H1 (cell line): ENCODE measurements around the gene MRPS18B. TPM values are rescaled to one million over a fixed set of nuclear protein-coding genes. Genes with fewer than 3 reads are reported as not detected.

Experiments
- BACH1 ChIP-seq: IDR thresholded peaks from 2 replicates; pipeline ENCODE4 v1.6.1; 2012; ENCODE audit warnings: low read length, improper control_type of control experiment
- CHD1 ChIP-seq: IDR thresholded peaks from 2 replicates; pipeline ENCODE4 v1.6.1; 2012; ENCODE audit warnings: low read depth, low read length, improper control_type of control experiment
- CHD7 ChIP-seq: fragments of 300-600 bp; sonication (generic); IDR thresholded peaks from 2 replicates; pipeline ENCODE4 v1.7.1; 2012; ENCODE audit warnings: low read length, moderate library complexity, mild to moderate bottlenecking, inconsistent platforms; ENCODE audit not compliant: insufficient replicate concordance
- CREB1 ChIP-seq: IDR thresholded peaks from 2 replicates; pipeline ENCODE4 v1.6.1; 2012; ENCODE audit warnings: inconsistent platforms
- HDAC6 ChIP-seq: IDR thresholded peaks from one replicate; pipeline ENCODE4 v1.7.1; 2012; ENCODE audit warnings: low read depth, mild to moderate bottlenecking, inconsistent platforms, low read length, moderate library complexity
- RAD21 ChIP-seq, 2 experiments: IDR thresholded peaks in 1 of 2; conservative IDR thresholded peaks in 1 of 2; 2 replicates each; pipeline ENCODE4 v1.6.1; 2011; ENCODE audit warnings: low read depth in 2 of 2, low read length in 2 of 2, improper control_type of control experiment in 1 of 2, inconsistent platforms in 1 of 2, mild to moderate bottlenecking in 1 of 2, moderate library complexity in 1 of 2
- SIN3A ChIP-seq, 2 experiments: IDR thresholded peaks in 1 of 2; conservative IDR thresholded peaks in 1 of 2; 2 replicates each; pipeline ENCODE4 v1.6.1; 2011 to 2012; ENCODE audit warnings: low read length in 2 of 2, improper control_type of control experiment in 1 of 2, low read depth in 1 of 2, mild to moderate bottlenecking in 1 of 2
- SP1 ChIP-seq: IDR thresholded peaks from 2 replicates; pipeline ENCODE4 v1.6.1; 2011; ENCODE audit warnings: low read depth, low read length
- SP2 ChIP-seq: IDR thresholded peaks from 2 replicates; pipeline ENCODE4 v1.6.1; 2012; ENCODE audit warnings: mild to moderate bottlenecking, low read length, inconsistent platforms
- SRF ChIP-seq: IDR thresholded peaks from 2 replicates; pipeline ENCODE4 v1.6.1; 2011; ENCODE audit warnings: mild to moderate bottlenecking, low read depth, low read length, moderate library complexity
- USF2 ChIP-seq: IDR thresholded peaks from 2 replicates; pipeline ENCODE4 v1.6.1; 2011; ENCODE audit warnings: low read length, improper control_type of control experiment
- polyA plus RNA-seq, 7 experiments: library from polyadenylated mRNA; depleted of rRNA in 3 of 7; stranded (reverse) in 5 of 7; unstranded in 2 of 7; fragments of >200 nt in 5 of 7; fragments of 200-250 nt in 2 of 7; gene quantifications; 1 replicate in 5 of 7; 2 replicates in 1 of 7; 4 replicates in 1 of 7; pipeline versions ENCODE4 v1.2.1 to v1.2.3, GENCODE V29; 2011 to 2013; ENCODE audit warnings: missing spikeins in 2 of 7, mixed read lengths in 2 of 7
- total RNA-seq: library from RNA; stranded (reverse); fragmentation: NEBNext Ultra II Directional; extraction: Animal tissue kit (Norgen Biotek cat#: 25700); gene quantifications from 2 replicates; pipeline ENCODE4 v1.2.1, GENCODE V29; 2021

The MRPS18B gene
- total and polyA plus RNA-seq, 2 of the 8 experiments (the other 6 are each of a cell fraction or from before 2014, with no cell fraction given) = 57.8 to 83.3 TPM

- TF ChIP-seq CHD7 = no peak
- no peak for TF ChIP-seq RAD21 (IDR thresholded peaks at IDR 0.05 in 1 of 2, conservative IDR thresholded peaks at IDR 0.05 in 1 of 2; ENCODE audit: low read depth in 2 of 2, low read length in 2 of 2)
- no peak for TF ChIP-seq USF2
- no peak for TF ChIP-seq SIN3A (conservative IDR thresholded peaks at IDR 0.05 in 1 of 2, IDR thresholded peaks at IDR 0.05 in 1 of 2; ENCODE audit: low read depth in 1 of 2, low read length in 2 of 2)
- no peak for TF ChIP-seq BACH1
- TF ChIP-seq CHD1 = no peak
- TF ChIP-seq SP2 = no peak
- no peak for TF ChIP-seq SP1
- TF ChIP-seq HDAC6 = no peak
- TF ChIP-seq SRF = no peak
- no peak for TF ChIP-seq CREB1
Measured at GRCh38 chr6:30619561-30619960, 1.9 kb downstream of the MRPS18B start (continued).
